HG03060 (cell line): ENCODE results near the gene ZSCAN5A.
"Not testable (repeated sequence)": the region's sequence is repeated elsewhere in the genome, so short reads cannot be mapped to it uniquely, and the experiment has no call there.

Source experiments
- ATAC-seq: cut with Tn5 transposase; IDR thresholded peaks from one replicate; pipeline ENCODE4 v1.9.1; 2021; ENCODE audit warnings: low read depth, moderate number of reproducible peaks; ENCODE audit not compliant: unreplicated experiment

The ZSCAN5A gene

DNA sequence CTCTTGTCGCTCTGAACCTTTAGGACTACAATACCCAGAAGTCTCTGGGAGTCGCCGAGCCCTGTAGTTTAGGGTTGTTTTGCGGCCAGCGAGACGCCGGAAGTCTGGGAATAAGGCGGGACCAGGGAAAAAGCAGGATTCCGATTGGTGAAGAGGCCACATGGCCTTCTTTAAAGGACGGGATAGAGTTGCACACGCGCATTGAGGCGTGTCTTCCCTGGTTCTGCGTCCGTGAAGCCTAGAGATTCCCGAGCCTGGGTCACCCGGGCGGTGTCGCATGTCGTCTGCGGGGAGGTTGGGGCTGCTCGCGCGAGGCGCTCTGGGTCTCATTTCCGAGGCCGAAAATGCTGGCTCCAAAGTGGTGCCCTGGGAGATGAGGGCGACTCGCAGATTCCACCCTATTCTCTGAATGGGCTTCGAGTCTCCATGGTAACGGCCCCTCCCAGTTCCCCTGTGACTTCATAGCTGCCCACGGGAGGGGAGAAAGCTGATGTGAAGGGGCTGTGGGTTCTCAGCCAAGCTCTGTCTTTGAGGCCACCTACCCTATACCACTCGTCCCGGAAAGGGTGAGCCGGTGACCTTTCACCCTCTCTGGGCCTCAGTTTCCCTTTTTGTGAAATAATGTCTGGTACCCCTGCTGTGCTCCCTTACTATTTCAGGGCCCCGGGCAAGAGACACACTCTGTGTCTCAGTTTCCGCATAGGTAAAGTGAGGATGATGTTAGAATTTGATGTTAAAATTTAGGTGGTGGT is 614 bp upstream of the ZSCAN5A start:
- ATAC-seq: peak; percentile 58

- ATAC-seq: no peak
These were observed 640 bp downstream of the ZSCAN5A start for GRCh38 chr19:56314018-56314380.

DNA sequence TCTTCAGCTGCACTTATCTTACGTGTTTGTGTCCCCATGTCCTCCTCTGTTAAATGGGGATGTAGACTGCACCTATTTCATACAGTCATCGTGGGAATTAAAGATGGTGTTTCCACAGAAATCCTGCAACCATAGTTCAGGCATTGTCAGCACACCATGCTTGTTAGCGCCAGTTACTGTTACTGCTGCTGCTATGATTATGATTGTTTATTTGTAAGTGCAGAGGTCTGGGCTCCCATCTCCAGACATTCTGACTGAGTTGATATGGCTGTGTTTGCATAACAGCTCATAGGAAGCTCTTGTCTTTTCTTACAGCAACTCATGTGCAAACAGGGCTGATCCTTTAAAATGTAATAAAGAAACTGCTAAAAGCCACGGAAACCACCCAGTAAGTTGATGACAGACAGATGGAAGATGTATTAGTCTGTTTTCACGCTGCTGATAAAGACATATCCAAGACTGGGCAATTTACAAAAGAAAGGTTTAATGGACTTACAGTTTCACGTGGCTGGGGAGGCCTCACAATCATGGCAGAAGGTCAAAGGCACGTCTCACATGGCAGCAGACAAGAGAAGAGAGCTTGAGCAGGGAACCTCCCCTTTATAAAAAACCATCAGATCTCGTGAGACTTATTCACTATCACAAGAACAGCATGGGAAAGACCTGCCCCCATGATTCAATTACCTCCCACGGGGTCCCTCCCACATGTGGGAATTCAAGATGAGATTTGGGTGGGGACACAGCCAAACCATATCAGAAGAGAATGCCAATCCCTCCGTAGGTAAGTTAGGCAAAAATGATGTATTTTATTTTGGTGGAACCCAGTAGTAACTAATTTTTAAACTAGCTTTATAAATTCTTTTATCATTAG is 1.6 kb downstream of the ZSCAN5A start:
- no peak for ATAC-seq

GRCh38 chr19:56312342-56312741 is 2.3 kb downstream of the ZSCAN5A start:
- no peak for ATAC-seq

DNA sequence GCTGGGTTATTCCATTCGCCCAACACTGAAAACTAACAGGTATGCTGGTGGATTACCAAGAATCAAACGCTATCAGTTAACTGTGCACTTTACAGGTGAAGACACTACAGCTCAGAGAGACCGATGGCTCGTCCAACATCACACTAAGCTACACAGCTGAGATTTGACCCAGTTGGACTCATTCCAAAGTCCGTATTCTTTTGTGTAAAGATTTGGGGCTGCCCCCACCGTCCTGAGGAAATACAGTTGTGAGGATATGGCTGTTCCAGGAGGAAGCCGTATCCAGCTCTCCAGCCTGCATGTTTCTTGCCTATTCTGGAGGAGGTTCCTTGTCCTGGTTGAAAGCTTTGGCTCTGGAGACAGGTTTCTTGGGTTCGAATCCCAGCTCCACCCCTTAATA is 4.2 kb downstream of the ZSCAN5A start:
- ATAC-seq: no peak

GRCh38 chr19:56309511-56310185 is 5.0 kb downstream of the ZSCAN5A start:
- no peak for ATAC-seq

GRCh38 chr19:56308792-56309191 is 5.8 kb downstream of the ZSCAN5A start:
- ATAC-seq: no peak

DNA sequence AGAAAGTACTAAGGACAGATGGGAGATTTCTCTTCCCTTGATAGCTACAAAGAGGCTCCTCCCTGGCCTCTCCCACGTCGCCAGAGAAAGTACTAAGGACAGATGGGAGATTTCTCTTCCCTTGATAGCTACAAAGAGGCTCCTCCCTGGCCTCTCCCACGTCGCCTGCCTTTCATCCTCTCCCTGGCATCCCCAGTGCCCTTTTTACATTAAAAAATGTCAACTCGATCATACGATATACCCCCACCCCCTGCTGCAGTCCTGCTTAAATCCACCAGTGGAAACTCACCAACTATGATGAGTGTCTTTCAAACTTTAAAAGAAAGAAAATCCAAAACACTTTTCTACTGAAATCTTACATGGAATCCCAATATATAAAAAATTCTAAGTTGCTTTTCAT is 7.6 kb downstream of the ZSCAN5A start:
- not testable (repeated sequence) for ATAC-seq

DNA sequence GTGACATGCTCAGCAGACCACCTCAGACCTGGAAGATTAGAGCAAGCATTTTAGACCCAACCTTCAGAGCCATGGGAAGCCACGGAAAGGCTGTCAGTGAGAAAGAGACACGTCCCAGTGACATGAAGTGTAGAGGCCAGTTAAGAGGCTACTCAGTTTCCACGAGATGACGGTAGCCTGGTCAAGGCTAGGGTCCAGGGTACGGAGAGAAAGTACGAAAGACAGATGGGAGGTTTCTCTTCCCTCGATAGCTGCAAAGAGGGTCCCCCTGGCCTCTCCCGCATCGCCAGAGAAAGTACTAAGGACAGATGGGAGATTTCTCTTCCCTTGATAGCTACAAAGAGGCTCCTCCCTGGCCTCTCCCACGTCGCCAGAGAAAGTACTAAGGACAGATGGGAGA is 8.6 kb downstream of the ZSCAN5A start:
- no peak for ATAC-seq

GRCh38 chr19:56304243-56304642 is 10.4 kb downstream of the ZSCAN5A start:
- ATAC-seq: no peak

DNA sequence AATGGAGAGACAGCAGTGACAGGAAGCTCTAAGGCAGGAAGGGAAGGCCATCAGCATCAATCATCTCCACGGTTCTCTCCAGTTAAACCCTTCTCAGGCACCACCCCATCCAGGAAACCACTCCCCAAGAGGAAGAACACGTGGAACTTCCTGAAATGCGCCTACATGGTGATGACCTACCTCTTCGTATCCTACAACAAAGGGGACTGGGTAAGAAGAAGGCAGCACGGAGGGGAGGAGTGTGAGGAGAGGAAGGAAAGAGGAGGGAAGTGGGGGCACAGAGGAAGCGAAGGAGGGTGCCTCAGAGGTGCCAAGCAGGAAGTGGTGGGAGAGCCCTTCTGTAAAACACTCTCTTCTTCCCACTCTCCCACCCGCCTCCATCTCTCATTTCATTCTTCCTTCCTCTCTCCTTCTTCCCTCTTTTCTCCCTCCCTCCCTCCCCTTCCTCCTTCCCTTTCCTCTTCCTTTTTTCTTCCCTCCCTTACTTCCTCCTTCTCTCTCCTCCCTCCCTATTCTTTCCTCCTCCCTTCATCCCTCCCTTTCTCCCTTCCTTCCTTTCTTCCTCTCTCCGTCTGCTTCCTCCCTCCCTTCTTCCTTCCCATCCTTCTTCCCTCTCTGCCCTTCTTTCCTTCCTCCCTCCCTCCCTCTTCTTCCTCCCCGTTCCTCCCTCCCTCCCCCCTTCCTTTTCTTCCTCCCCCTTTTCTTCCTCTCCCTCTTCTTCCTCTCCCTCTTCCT is 12.6 kb downstream of the ZSCAN5A start:
- ATAC-seq: no peak

DNA sequence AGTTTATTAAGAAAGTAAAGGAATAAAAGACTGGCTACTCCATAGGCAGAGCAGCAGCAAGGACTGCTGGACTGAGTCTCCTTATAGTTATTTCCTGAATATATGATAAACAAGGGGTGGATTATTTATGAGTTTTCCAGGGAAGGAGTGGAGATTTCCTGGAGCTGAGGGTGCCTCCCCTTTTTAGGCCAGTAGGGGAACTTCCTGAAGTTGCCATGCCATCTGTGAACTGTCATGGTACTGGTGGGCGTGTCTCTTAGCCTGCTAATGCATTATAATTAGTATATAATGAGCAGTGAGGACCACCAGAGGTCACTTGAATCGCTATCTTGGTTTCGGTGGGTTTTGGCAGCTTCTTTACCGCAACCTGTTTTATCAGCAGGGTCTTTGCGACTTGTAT is 13.5 kb downstream of the ZSCAN5A start:
- ATAC-seq: no peak

- no peak for ATAC-seq
These were observed 15.0 kb downstream of the ZSCAN5A start for GRCh38 chr19:56299688-56300087.

GRCh38 chr19:56297010-56297409 is 17.6 kb downstream of the ZSCAN5A start:
- ATAC-seq: no peak

DNA sequence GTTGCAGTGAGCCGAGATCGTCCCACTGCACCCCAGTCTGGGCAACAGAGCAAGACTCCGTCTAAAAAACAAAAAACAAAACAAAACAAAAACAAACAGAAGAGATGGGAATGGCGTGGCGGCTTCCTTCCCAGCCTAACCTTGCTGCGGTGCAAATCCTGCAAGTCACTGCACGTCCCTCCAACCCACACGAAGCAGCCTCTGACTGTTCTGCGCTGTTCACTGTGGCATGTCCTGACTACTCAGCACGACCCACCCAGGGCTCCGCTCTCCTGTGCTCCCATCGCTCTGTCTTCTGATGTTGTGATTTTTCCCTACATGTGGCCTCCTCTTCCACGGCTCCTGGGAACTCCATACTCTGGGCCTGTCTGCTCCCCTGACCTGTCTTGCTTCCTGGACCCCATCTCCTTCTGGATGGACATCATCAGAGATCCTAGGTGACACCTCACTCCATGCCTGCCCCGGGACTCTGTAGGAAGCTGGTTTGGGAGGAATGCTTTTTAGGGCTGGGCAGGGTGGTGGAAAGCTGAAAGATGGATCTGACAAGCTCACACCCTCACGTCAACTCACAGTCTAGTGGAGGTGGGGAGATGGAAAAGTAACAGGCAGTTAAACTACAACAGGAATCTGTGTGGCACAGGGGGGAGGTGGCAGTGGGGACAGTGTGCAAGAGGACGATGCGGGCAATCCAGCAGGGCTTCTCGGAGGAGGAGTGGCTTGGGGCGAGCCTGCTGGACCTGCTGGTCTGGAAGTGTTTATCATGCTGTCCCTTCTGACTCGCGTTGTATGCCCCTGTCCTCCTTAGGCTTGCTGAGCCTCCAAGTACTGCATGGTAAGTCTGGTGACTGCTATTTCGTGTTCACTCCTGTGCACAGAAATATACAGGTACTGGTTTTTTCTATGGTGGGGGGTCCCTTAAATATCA is 18.8 kb downstream of the ZSCAN5A start:
- ATAC-seq: no peak

GRCh38 chr19:56294549-56294948 is 20.1 kb downstream of the ZSCAN5A start:
- no peak for ATAC-seq

GRCh38 chr19:56291867-56292266 is 22.8 kb downstream of the ZSCAN5A start:
- no peak for ATAC-seq

DNA sequence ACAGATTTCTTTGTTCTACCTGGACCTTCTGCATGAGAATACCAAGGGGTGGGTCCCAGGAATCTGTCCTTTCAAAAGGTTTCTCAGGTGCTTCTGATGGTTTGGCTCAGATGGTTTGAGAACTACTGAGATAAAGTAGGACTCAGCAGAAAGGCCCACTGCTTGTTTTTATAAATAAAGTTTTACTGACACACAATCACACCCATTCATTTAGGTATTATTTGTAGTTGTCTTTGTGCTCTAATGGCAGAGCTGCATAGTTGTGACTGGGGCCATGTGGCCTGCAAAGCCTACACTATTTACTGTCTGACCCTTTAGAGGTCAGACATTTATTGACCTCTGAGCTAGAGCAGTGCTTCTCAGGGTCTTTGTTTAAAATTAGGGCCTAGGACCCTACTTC is 24.5 kb downstream of the ZSCAN5A start:
- ATAC-seq: no peak

DNA sequence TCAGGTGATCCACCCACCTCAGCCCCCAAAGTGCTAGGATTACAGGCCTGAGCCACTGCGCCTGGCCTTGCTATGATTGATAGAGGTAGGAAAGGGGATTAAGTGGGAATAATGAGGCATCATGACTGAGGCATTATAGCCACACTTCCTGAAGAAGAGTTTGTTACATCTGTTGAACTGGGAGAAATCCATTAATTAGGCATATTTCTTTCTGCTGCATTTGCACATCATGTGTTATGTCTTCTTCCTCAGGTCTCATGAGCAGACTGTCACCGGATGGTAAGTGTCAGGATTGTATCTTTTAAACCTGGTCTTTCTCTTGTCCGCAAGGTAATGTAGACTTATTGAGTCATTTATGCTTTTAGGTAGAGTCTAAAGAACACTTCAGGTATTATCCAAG is 29.9 kb downstream of the ZSCAN5A start:
- ATAC-seq: no peak

DNA sequence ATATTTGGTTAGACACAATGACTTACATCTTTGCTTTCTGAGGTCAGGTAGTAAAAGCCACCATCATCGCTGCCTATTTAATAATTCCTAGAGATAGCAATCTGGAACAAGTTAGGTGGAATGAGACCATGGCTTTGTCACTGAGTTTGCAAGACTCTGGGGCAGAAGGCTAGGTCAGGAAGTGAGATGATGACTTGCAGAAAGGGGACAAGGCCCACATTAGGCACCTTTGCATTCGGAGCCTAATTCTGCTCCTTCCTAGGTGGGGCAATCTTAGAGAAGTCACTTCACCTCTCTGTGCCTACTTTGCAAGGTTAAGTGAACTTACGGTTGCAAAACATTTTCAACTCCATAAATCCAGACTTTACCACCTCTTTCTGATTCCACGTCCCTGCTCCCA is 31.8 kb downstream of the ZSCAN5A start:
- no peak for ATAC-seq
